Measurements from ENCODE around the gene GPNMB. TPM values are rescaled to one million over a fixed set of nuclear protein-coding genes. Genes with fewer than 3 reads are reported as not detected.
A peak's percentile ranks its signal among the peaks of the same experiment; 100 is the strongest.

The GPNMB gene
- total RNA-seq, 1 experiment from 2014 or later: 17.4 TPM

- Histone ChIP-seq H3K4me2 (no peak overlapping the region), H3F3A (ENCODE audit: insufficient read depth, low read depth) (no peaks in the 10 kb centered on the region), H4K20me1 (ENCODE audit: insufficient read depth) (no peaks in the 10 kb centered on the region), H3K79me2 (ENCODE audit: low read depth) (no peaks in the 10 kb centered on the region), H3K4me1 (replicated peaks; ENCODE audit: insufficient read depth) (no peaks in the 10 kb centered on the region), H2AFZ (no peak overlapping the region), H3K9me2 (ENCODE audit: insufficient read depth) (no peaks in the 10 kb centered on the region), H3K36me3 (ENCODE audit: low read depth) (no peaks in the 10 kb centered on the region), H3K9me3 (ENCODE audit: insufficient read depth, low read depth) (no peaks in the 10 kb centered on the region), H3K4me3 (no peak overlapping the region), H3K27me3 (ENCODE audit: insufficient read depth, low read depth) (no peaks in the 10 kb centered on the region), H3K27ac (no peak overlapping the region)
- no TSS peak for BruUV-seq (replicated peaks)
- ChIA-PET POLR2A (ENCODE audit: unreplicated experiment) (no interaction called here), CTCF (no interaction called here)
- TF ChIP-seq EZH2 (IDR thresholded peaks at IDR 0.05; ENCODE audit: low read depth) (no peak), CTCF (conservative IDR thresholded peaks at IDR 0.05) (no peak)
- DNase-seq: no peak
- intact Hi-C loops (cut with micrococcal nuclease; ENCODE audit: unreplicated experiment): no loop called here
Observed at GRCh38 chr7:23232966-23233365, 13.6 kb upstream of the GPNMB start.

GRCh38 chr7:23234569-23235296, 11.8 kb upstream of the GPNMB start:
- no peaks in the 10 kb centered on the region for H3K9me3 ChIP-seq (ENCODE audit: insufficient read depth, low read depth)
- no peak overlapping the region for H3K4me3 ChIP-seq
- no peak overlapping the region for H2AFZ ChIP-seq
- no peak overlapping the region for H3K27ac ChIP-seq
- H3K27me3 ChIP-seq (ENCODE audit: insufficient read depth, low read depth): no peaks in the 10 kb centered on the region
- ChIA-PET CTCF (no interaction called here), POLR2A (ENCODE audit: unreplicated experiment) (no interaction called here)
- BruUV-seq (replicated peaks): no TSS peak
- H4K20me1 ChIP-seq (ENCODE audit: insufficient read depth): no peaks in the 10 kb centered on the region
- intact Hi-C loops (cut with micrococcal nuclease; ENCODE audit: unreplicated experiment): no loop called here
- H3K4me1 ChIP-seq (replicated peaks; ENCODE audit: insufficient read depth): no peaks in the 10 kb centered on the region
- H3F3A ChIP-seq (ENCODE audit: insufficient read depth, low read depth): no peaks in the 10 kb centered on the region
- H3K79me2 ChIP-seq (ENCODE audit: low read depth): no peaks in the 10 kb centered on the region
- H3K4me2 ChIP-seq: no peak overlapping the region
- no peak for TF ChIP-seq CTCF (conservative IDR thresholded peaks at IDR 0.05)
- TF ChIP-seq EZH2 (IDR thresholded peaks at IDR 0.05; ENCODE audit: low read depth): no peak
- H3K36me3 ChIP-seq (ENCODE audit: low read depth): no peaks in the 10 kb centered on the region
- H3K9me2 ChIP-seq (ENCODE audit: insufficient read depth): no peaks in the 10 kb centered on the region
- DNase-seq: no peak

- no peaks in the 10 kb centered on the region for H3K36me3 ChIP-seq (ENCODE audit: low read depth)
Observed at GRCh38 chr7:23235813-23236221, 10.8 kb upstream of the GPNMB start.

More at GRCh38 chr7:23235813-23236221, 10.8 kb upstream of the GPNMB start:
- Histone ChIP-seq H2AFZ (no peak overlapping the region), H3K79me2 (ENCODE audit: low read depth) (no peaks in the 10 kb centered on the region), H3K27me3 (ENCODE audit: insufficient read depth, low read depth) (no peaks in the 10 kb centered on the region), H3F3A (ENCODE audit: insufficient read depth, low read depth) (no peaks in the 10 kb centered on the region), H4K20me1 (ENCODE audit: insufficient read depth) (no peaks in the 10 kb centered on the region), H3K4me2 (no peak overlapping the region), H3K4me1 (replicated peaks; ENCODE audit: insufficient read depth) (no peaks in the 10 kb centered on the region), H3K4me3 (no peak overlapping the region), H3K9me3 (ENCODE audit: insufficient read depth, low read depth) (no peaks in the 10 kb centered on the region), H3K9me2 (ENCODE audit: insufficient read depth) (no peaks in the 10 kb centered on the region), H3K27ac (no peak overlapping the region)
- CTCF ChIA-PET: no interaction called here
- intact Hi-C loops (cut with micrococcal nuclease; ENCODE audit: unreplicated experiment): no loop called here
- TF ChIP-seq CTCF (conservative IDR thresholded peaks at IDR 0.05) (no peak), EZH2 (IDR thresholded peaks at IDR 0.05; ENCODE audit: low read depth) (no peak)
- DNase-seq: peak in 1 of 2 experiments; percentile 25
- POLR2A ChIA-PET (ENCODE audit: unreplicated experiment): no interaction called here
- BruUV-seq (replicated peaks): no TSS peak
